Small intestine (tissue), 7 donors: ENCODE data around the gene TMEM255B. TPM values are rescaled to one million over a fixed set of nuclear protein-coding genes. Genes with fewer than 3 reads are reported as not detected.

ENCODE experiments used
- DNase-seq, 2 donors: peaks; one replicate each; pipeline versions ENCODE4 v3.0.0 to v3.0.0-alpha.2; 2013
- FAIRE-seq: peaks from 2 replicates; lab custom pipeline; 2012; peaks lifted over from hg19 to GRCh38; lab: Jason Lieb, UNC
- H3K27ac ChIP-seq, 3 donors: one replicate each; pipeline ENCODE4 v1.5.1; 2013; ENCODE audit warnings: low read length in 2 of 3, mild to moderate bottlenecking in 2 of 3, control low read depth in 1 of 3, inconsistent platforms in 1 of 3, low read depth in 1 of 3, moderate library complexity in 1 of 3
- H3K27me3 ChIP-seq, 3 donors: one replicate each; pipeline ENCODE4 v1.6.1; 2013; ENCODE audit warnings: low read length in 3 of 3, inconsistent platforms in 1 of 3; ENCODE audit not compliant: control insufficient read depth in 3 of 3, insufficient read depth in 3 of 3
- H3K36me3 ChIP-seq, 3 donors: one replicate each; pipeline ENCODE4 v1.6.1; 2013; ENCODE audit warnings: low read length in 3 of 3, inconsistent platforms in 1 of 3, low read depth in 1 of 3, mild to moderate bottlenecking in 1 of 3, moderate library complexity in 1 of 3; ENCODE audit not compliant: control insufficient read depth in 3 of 3, insufficient read depth in 2 of 3
- H3K4me1 ChIP-seq, 3 donors: one replicate each; pipeline ENCODE4 v1.6.1; 2013; ENCODE audit warnings: low read length in 2 of 3, inconsistent platforms in 1 of 3, low read depth in 1 of 3, mild to moderate bottlenecking in 1 of 3, moderate library complexity in 1 of 3; ENCODE audit not compliant: control insufficient read depth in 3 of 3, insufficient read depth in 2 of 3
- H3K4me3 ChIP-seq, 3 donors: one replicate each; pipeline ENCODE4 v1.5.1; 2013; ENCODE audit warnings: low read length in 3 of 3, control low read depth in 1 of 3, inconsistent platforms in 1 of 3, low read depth in 1 of 3, mild to moderate bottlenecking in 1 of 3, moderate library complexity in 1 of 3
- H3K9me3 ChIP-seq, 2 donors: one replicate each; pipeline ENCODE4 v1.6.1; 2013; ENCODE audit warnings: low read depth in 1 of 2, low read length in 1 of 2; ENCODE audit not compliant: control insufficient read depth in 2 of 2, insufficient read depth in 1 of 2
- WGBS, 3 donors: extraction: QIAGEN DNeasy Blood & Tissue Kit; methylation state at CpG; one replicate each; pipeline ENCODE4 v1.1.7; 2013; 5-methylcytosine and 5-hydroxymethylcytosine counted together
- polyA plus RNA-seq, 4 donors: library from polyadenylated mRNA; stranded (reverse) in 3 of 4; unstranded in 1 of 4; fragments of 200-250 nt in 3 of 4; fragments of 120-200 nt in 1 of 4; gene quantifications; one replicate each; pipeline versions ENCODE4 v1.2.1 to v1.2.3, GENCODE V29; 2013
- donor health status: healthy with polysubstance abuse.
- donor health status: control.
- donor health status: control.
- donor health status: Bipolar disorder and iron deficiency.
- donor health status: healthy.

Gene TMEM255B
- polyA plus RNA-seq, 4 donors = 1.4 to 9.3 (median 2.6) TPM; not detected in 1

- Histone ChIP-seq H3K36me3 (peaks cover 0 to 8% (median 0%) of the 10 kb centered on the region in 3 donors), H3K4me3 (no peak overlapping the region), H3K9me3 (peaks cover 0 to 11% of the 10 kb centered on the region in 2 donors), H3K4me1 (no peaks in the 10 kb centered on the region), H3K27me3 (no peaks in the 10 kb centered on the region), H3K27ac (no peak overlapping the region)
- FAIRE-seq = no peak
- DNase-seq = no peak
- WGBS, 3 donors = 58 to 79% (median 69%) methylated on average over 10 to 11 of the region's 11 CpGs
Measured at GRCh38 chr13:113814435-113814821, 55.4 kb downstream of the TMEM255B start.

- no peak overlapping the region for H3K4me3 ChIP-seq
- 72 to 80% (median 73%) methylated on average over 42 of the region's 42 CpGs for WGBS, 3 donors
- no peaks in the 10 kb centered on the region for H3K4me1 ChIP-seq
- no peaks in the 10 kb centered on the region for H3K27me3 ChIP-seq
- peaks cover 0 to 17% (median 0%) of the 10 kb centered on the region in 3 donors for H3K36me3 ChIP-seq
- FAIRE-seq = no peak
- H3K9me3 ChIP-seq = peaks cover 0 to 3% of the 10 kb centered on the region in 2 donors
- DNase-seq = no peak
- H3K27ac ChIP-seq = no peak overlapping the region
Measured at GRCh38 chr13:113815151-113816058, 56.4 kb downstream of the TMEM255B start.

- H3K4me1 ChIP-seq = no peaks in the 10 kb centered on the region
- FAIRE-seq (no peak), DNase-seq (no peak)
- peaks cover 0 to 26% (median 0%) of the 10 kb centered on the region in 3 donors for H3K36me3 ChIP-seq
- H3K27me3 ChIP-seq = no peaks in the 10 kb centered on the region
- WGBS, 3 donors = 69 to 75% (median 73%) methylated on average over 25 of the region's 25 CpGs
- H3K27ac ChIP-seq = no peak overlapping the region
- H3K9me3 ChIP-seq = no peaks in the 10 kb centered on the region
- no peak overlapping the region for H3K4me3 ChIP-seq
Measured at GRCh38 chr13:113816254-113816929, 57.4 kb downstream of the TMEM255B start.

GRCh38 chr13:113816946-113817859 is 58.2 kb downstream of the TMEM255B start:
- FAIRE-seq = no peak
- WGBS, 3 donors = 13 to 24% (median 18%) methylated on average over 21 to 24 of the region's 24 CpGs
- Histone ChIP-seq H3K27me3 (no peaks in the 10 kb centered on the region), H3K9me3 (no peaks in the 10 kb centered on the region), H3K36me3 (peaks cover 0 to 34% (median 0%) of the 10 kb centered on the region in 3 donors), H3K4me3 (no peak overlapping the region), H3K4me1 (no peaks in the 10 kb centered on the region), H3K27ac (no peak overlapping the region)
- peak; percentile 83 to 91 for DNase-seq

- FAIRE-seq (no peak), DNase-seq (no peak)
- H3K27ac ChIP-seq = no peak overlapping the region
- H3K9me3 ChIP-seq = no peaks in the 10 kb centered on the region
- 84 to 85% (median 85%) methylated on average over 52 to 60 of the region's 60 CpGs for WGBS, 3 donors
- H3K4me3 ChIP-seq = no peak overlapping the region
- H3K27me3 ChIP-seq = no peaks in the 10 kb centered on the region
- H3K4me1 ChIP-seq = no peaks in the 10 kb centered on the region
- H3K36me3 ChIP-seq = peaks cover 0 to 43% (median 3%) of the 10 kb centered on the region in 3 donors
Measured at GRCh38 chr13:113817860-113818691, 59.0 kb downstream of the TMEM255B start.

GRCh38 chr13:113818700-113819295 is 59.8 kb downstream of the TMEM255B start:
- Histone ChIP-seq H3K9me3 (no peaks in the 10 kb centered on the region), H3K4me1 (no peaks in the 10 kb centered on the region), H3K27ac (no peak overlapping the region), H3K27me3 (no peaks in the 10 kb centered on the region), H3K4me3 (no peak overlapping the region), H3K36me3 (peaks cover 0 to 50% (median 6%) of the 10 kb centered on the region in 3 donors)
- DNase-seq = no peak
- 79 to 88% (median 82%) methylated on average over 23 to 26 of the region's 26 CpGs for WGBS, 3 donors
- FAIRE-seq = no peak

- DNase-seq (no peak), FAIRE-seq (no peak)
- H3K27me3 ChIP-seq = no peaks in the 10 kb centered on the region
- no peaks in the 10 kb centered on the region for H3K9me3 ChIP-seq
- H3K4me1 ChIP-seq = no peaks in the 10 kb centered on the region
- H3K36me3 ChIP-seq = peaks cover 0 to 51% (median 6%) of the 10 kb centered on the region in 3 donors
- no peak overlapping the region for H3K4me3 ChIP-seq
- no peak overlapping the region for H3K27ac ChIP-seq
- WGBS, 3 donors = 77 to 86% (median 82%) methylated on average over 13 of the region's 13 CpGs
Measured at GRCh38 chr13:113819341-113819730, 60.3 kb downstream of the TMEM255B start.
